Small intestine (tissue), 7 donors: ENCODE data around the gene ZBTB17. TPM values are rescaled to one million over a fixed set of nuclear protein-coding genes. Genes with fewer than 3 reads are reported as not detected.

Source experiments
- DNase-seq, 2 donors: peaks; one replicate each; pipeline versions ENCODE4 v3.0.0 to v3.0.0-alpha.2; 2013
- FAIRE-seq: peaks from 2 replicates; lab custom pipeline; 2012; peaks lifted over from hg19 to GRCh38; lab: Jason Lieb, UNC
- H3K27ac ChIP-seq, 3 donors: one replicate each; pipeline ENCODE4 v1.5.1; 2013; ENCODE audit warnings: low read length in 2 of 3, mild to moderate bottlenecking in 2 of 3, control low read depth in 1 of 3, inconsistent platforms in 1 of 3, low read depth in 1 of 3, moderate library complexity in 1 of 3
- H3K27me3 ChIP-seq, 3 donors: one replicate each; pipeline ENCODE4 v1.6.1; 2013; ENCODE audit warnings: low read length in 3 of 3, inconsistent platforms in 1 of 3; ENCODE audit not compliant: control insufficient read depth in 3 of 3, insufficient read depth in 3 of 3
- H3K36me3 ChIP-seq, 3 donors: one replicate each; pipeline ENCODE4 v1.6.1; 2013; ENCODE audit warnings: low read length in 3 of 3, inconsistent platforms in 1 of 3, low read depth in 1 of 3, mild to moderate bottlenecking in 1 of 3, moderate library complexity in 1 of 3; ENCODE audit not compliant: control insufficient read depth in 3 of 3, insufficient read depth in 2 of 3
- H3K4me1 ChIP-seq, 3 donors: one replicate each; pipeline ENCODE4 v1.6.1; 2013; ENCODE audit warnings: low read length in 2 of 3, inconsistent platforms in 1 of 3, low read depth in 1 of 3, mild to moderate bottlenecking in 1 of 3, moderate library complexity in 1 of 3; ENCODE audit not compliant: control insufficient read depth in 3 of 3, insufficient read depth in 2 of 3
- H3K4me3 ChIP-seq, 3 donors: one replicate each; pipeline ENCODE4 v1.5.1; 2013; ENCODE audit warnings: low read length in 3 of 3, control low read depth in 1 of 3, inconsistent platforms in 1 of 3, low read depth in 1 of 3, mild to moderate bottlenecking in 1 of 3, moderate library complexity in 1 of 3
- H3K9me3 ChIP-seq, 2 donors: one replicate each; pipeline ENCODE4 v1.6.1; 2013; ENCODE audit warnings: low read depth in 1 of 2, low read length in 1 of 2; ENCODE audit not compliant: control insufficient read depth in 2 of 2, insufficient read depth in 1 of 2
- WGBS, 3 donors: extraction: QIAGEN DNeasy Blood & Tissue Kit; methylation state at CpG; one replicate each; pipeline ENCODE4 v1.1.7; 2013; 5-methylcytosine and 5-hydroxymethylcytosine counted together
- polyA plus RNA-seq, 4 donors: library from polyadenylated mRNA; stranded (reverse) in 3 of 4; unstranded in 1 of 4; fragments of 200-250 nt in 3 of 4; fragments of 120-200 nt in 1 of 4; gene quantifications; one replicate each; pipeline versions ENCODE4 v1.2.1 to v1.2.3, GENCODE V29; 2013
- donor health status: healthy with polysubstance abuse.
- donor health status: control.
- donor health status: control.
- donor health status: Bipolar disorder and iron deficiency.
- donor health status: healthy.

The ZBTB17 gene
- polyA plus RNA-seq, 4 donors = 18.7 to 89.2 (median 49.9) TPM

- Histone ChIP-seq H3K27me3 (no peaks in the 10 kb centered on the region), H3K9me3 (no peaks in the 10 kb centered on the region), H3K4me3 (no peak overlapping the region), H3K4me1 (peaks cover 0 to 28% (median 0%) of the 10 kb centered on the region in 3 donors), H3K27ac (peak overlapping the region in 2 of 3 donors; percentile 73 to 86), H3K36me3 (no peaks in the 10 kb centered on the region)
- no peak for FAIRE-seq
- DNase-seq = no peak
- 76 to 83% (median 80%) methylated on average over 23 of the region's 23 CpGs for WGBS, 3 donors
Observed at GRCh38 chr1:16018749-16019643, 43.1 kb upstream of the ZBTB17 start.

DNA sequence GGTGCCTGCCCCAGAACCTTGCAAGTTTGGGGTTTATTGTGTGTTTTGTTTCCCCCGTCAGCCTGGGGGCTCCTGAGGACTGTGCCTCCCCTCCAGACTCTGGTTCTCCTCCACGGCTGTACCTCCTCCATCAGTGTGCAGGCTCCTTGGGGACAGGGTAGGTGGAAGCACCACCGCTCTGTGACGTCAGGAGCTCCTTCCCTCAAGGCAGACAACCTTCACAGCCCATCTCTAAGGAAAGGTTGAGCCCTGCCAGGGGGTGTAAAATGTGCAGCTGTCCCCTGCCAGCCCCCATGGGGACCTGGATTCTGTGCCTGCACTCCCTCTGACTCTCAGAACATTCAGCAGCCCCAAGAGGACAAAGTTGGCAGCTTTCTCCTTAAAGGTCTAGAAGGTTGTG is 42.4 kb upstream of the ZBTB17 start:
- Histone ChIP-seq H3K27me3 (no peaks in the 10 kb centered on the region), H3K27ac (peak overlapping the region in 2 of 3 donors; percentile 73 to 86), H3K4me1 (peaks cover 0 to 33% (median 0%) of the 10 kb centered on the region in 3 donors), H3K9me3 (no peaks in the 10 kb centered on the region), H3K36me3 (no peaks in the 10 kb centered on the region), H3K4me3 (no peak overlapping the region)
- WGBS, 3 donors = 59 to 70% (median 64%) methylated on average over 4 of the region's 4 CpGs
- DNase-seq = no peak
- FAIRE-seq = no peak

GRCh38 chr1:16017461-16018303 is 41.8 kb upstream of the ZBTB17 start, which contains the start of gene HSPB7:
Gene HSPB7, minus strand, starts transcription at chr1:16018043. Its CDS starts 80 bp downstream, at chr1:16017963.
- H3K4me3 ChIP-seq = peak within 1 kb of the TSS in 1 of 3 donors; percentile 32
- 49 to 72% (median 60%) methylated on average over 36 to 37 of the region's 37 CpGs for WGBS, 3 donors

GRCh38 chr1:16017076-16017460 is 41.2 kb upstream of the ZBTB17 start:
- Histone ChIP-seq H3K4me3 (peak overlapping the region in 1 of 3 donors; percentile 32), H3K4me1 (peaks cover 0 to 41% (median 0%) of the 10 kb centered on the region in 3 donors), H3K27ac (peak overlapping the region in 1 of 3 donors; percentile 86), H3K27me3 (no peaks in the 10 kb centered on the region), H3K36me3 (no peaks in the 10 kb centered on the region), H3K9me3 (no peaks in the 10 kb centered on the region)
- WGBS, 3 donors = 82 to 87% (median 84%) methylated on average over 5 to 10 of the region's 10 CpGs
- no peak for DNase-seq
- FAIRE-seq = no peak

More at GRCh38 chr1:16017461-16018303, 41.8 kb upstream of the ZBTB17 start, which contains the start of gene HSPB7:
- DNase-seq = peak in 1 of 2 donors; percentile 42
- no peak for FAIRE-seq
- Histone ChIP-seq H3K27ac (peak within 1 kb of the TSS in 2 of 3 donors; percentile 73 to 86), H3K4me1 (peaks cover 0 to 37% (median 0%) of the 10 kb centered on the region in 3 donors), H3K36me3 (no peaks in the 10 kb centered on the region), H3K27me3 (no peaks in the 10 kb centered on the region), H3K9me3 (no peaks in the 10 kb centered on the region)

- FAIRE-seq (no peak), DNase-seq (no peak)
- Histone ChIP-seq H3K36me3 (no peaks in the 10 kb centered on the region), H3K27me3 (no peaks in the 10 kb centered on the region), H3K9me3 (no peaks in the 10 kb centered on the region), H3K4me1 (peaks cover 0 to 33% (median 0%) of the 10 kb centered on the region in 3 donors), H3K27ac (peak overlapping the region in 2 of 3 donors; percentile 16 to 17), H3K4me3 (no peak overlapping the region)
- 57 to 76% (median 64%) methylated on average over 21 to 23 of the region's 23 CpGs for WGBS, 3 donors
Observed at GRCh38 chr1:16015960-16016901, 40.3 kb upstream of the ZBTB17 start.

GRCh38 chr1:16015491-16015890 is 39.6 kb upstream of the ZBTB17 start:
- no peak for FAIRE-seq
- Histone ChIP-seq H3K9me3 (no peaks in the 10 kb centered on the region), H3K27me3 (no peaks in the 10 kb centered on the region), H3K4me1 (peaks cover 0 to 33% (median 0%) of the 10 kb centered on the region in 3 donors), H3K4me3 (no peak overlapping the region), H3K36me3 (no peaks in the 10 kb centered on the region), H3K27ac (no peak overlapping the region)
- no peak for DNase-seq
- 82 to 93% (median 90%) methylated on average over 22 to 25 of the region's 25 CpGs for WGBS, 3 donors

DNA sequence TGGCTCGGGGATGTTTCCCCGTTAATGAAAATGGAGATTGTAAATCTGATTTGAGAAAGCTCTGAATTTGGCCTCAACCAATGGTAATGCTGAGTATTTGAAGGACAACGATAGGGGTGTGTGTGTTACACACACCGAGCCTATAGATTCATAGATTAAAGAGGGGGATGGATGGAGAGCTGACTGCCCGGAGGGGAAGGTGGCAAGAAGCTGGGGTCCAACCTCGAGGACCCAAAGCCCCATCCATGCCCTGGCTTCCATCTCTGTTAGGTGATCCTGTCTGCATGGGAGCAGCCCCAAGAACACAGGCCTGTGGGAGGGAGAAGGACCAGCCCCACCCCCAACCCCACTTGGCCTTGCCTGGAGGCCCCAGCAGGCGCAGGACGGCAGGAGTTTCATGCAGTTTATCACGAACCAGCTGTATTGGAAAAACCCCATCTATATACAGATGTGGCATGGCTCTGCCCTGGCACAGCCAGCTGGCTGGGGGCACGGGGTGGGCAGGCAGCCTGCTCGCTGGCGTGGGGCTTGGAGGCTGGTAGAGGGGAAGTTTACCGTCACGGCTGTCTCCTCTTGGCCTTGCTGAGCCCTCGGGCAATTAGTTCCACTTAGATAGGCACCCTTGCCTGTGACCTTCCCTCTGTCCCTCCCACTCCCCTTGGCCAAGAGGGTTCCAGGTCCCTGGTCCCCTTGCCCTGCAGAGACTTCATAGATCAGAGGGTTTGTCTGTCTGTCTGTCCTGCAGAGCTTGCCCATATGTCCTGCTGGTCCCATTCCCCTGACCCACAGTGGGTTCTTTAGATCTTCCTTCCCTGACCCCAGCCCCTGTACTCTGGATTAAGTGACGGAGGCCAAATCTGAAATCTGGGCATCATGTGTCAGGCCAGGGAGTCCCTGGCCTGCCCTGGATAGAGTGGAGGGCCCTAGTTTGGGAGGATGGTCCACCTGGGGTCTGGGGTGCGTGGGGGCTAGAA is 38.9 kb upstream of the ZBTB17 start:
- H3K4me3 ChIP-seq = no peak overlapping the region
- DNase-seq (peak in 1 of 2 donors; percentile 50), FAIRE-seq (no peak)
- no peaks in the 10 kb centered on the region for H3K27me3 ChIP-seq
- no peaks in the 10 kb centered on the region for H3K36me3 ChIP-seq
- WGBS, 3 donors = 53 to 66% (median 61%) methylated on average over 17 of the region's 17 CpGs
- peak overlapping the region in 1 of 3 donors; percentile 52 for H3K27ac ChIP-seq
- H3K4me1 ChIP-seq = peaks cover 0 to 33% (median 0%) of the 10 kb centered on the region in 3 donors
- no peaks in the 10 kb centered on the region for H3K9me3 ChIP-seq
